ENCODE measurements around the gene MYL12A. TPM values are rescaled to one million over a fixed set of nuclear protein-coding genes. Genes with fewer than 3 reads are reported as not detected.
"Not testable (repeated sequence)": the region's sequence is repeated elsewhere in the genome, so short reads cannot be mapped to it uniquely, and the experiment has no call there.

The MYL12A gene
- total RNA-seq, 2 donors from 2014 or later: 1,108 to 5,712 TPM

DNA sequence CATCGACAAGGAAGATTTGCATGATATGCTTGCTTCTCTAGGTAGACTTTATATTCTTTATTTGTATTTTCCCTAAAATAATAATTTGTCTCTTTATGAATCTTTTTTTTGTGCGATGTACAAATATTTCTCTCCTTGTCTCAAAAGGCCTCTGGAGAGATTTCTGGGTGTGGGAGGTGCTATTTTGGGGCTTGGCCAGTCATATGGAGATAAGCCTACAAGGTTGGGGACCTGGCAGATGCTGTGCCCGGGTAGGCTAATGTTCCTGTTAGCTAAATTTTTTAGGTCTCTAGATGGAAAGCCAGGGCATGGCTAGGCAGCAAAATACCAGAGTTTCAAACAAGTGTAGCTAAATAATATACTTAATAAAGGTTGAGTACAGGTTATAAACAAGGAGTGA lies 25.4 kb downstream of the MYL12A start:
- Histone ChIP-seq H3K27ac (no peak overlapping the region), H3K9me3 (no peaks in the 10 kb centered on the region), H3K36me3 (peaks cover 51% of the 10 kb centered on the region), H3K4me1 (peaks cover 0 to 44% of the 10 kb centered on the region in 2 donors), H3K4me3 (no peak overlapping the region), H3K27me3 (no peaks in the 10 kb centered on the region)
- TF ChIP-seq, protein P1, sequence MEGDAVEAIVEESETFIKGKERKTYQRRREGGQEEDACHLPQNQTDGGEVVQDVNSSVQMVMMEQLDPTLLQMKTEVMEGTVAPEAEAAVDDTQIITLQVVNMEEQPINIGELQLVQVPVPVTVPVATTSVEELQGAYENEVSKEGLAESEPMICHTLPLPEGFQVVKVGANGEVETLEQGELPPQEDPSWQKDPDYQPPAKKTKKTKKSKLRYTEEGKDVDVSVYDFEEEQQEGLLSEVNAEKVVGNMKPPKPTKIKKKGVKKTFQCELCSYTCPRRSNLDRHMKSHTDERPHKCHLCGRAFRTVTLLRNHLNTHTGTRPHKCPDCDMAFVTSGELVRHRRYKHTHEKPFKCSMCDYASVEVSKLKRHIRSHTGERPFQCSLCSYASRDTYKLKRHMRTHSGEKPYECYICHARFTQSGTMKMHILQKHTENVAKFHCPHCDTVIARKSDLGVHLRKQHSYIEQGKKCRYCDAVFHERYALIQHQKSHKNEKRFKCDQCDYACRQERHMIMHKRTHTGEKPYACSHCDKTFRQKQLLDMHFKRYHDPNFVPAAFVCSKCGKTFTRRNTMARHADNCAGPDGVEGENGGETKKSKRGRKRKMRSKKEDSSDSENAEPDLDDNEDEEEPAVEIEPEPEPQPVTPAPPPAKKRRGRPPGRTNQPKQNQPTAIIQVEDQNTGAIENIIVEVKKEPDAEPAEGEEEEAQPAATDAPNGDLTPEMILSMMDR (IDR thresholded peaks at IDR 0.05): no peak
- DNase-seq (ENCODE audit: low spot score): no peak

DNA sequence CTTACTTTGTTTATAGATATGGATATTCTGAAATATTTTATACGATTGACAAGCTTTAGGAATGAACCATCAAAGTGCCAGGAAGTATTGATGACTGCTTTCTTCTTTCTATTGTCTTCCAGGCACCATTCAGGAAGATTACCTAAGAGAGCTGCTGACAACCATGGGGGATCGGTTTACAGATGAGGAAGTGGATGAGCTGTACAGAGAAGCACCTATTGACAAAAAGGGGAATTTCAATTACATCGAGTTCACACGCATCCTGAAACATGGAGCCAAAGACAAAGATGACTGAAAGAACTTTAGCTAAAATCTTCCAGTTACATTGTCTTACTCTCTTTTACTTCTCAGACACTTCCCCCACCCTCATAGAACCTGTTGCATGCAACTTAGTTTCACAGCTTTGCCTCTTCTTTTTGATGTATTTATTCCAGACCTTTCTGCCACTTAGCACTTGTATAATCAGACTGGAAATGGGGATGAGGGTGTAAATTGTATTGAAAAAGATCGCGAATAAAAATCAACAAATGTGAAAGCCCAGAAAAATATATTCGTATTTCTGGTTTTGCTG lies 30.1 kb downstream of the MYL12A start:
- peaks cover 0 to 16% of the 10 kb centered on the region in 2 donors for H3K4me1 ChIP-seq
- not testable (repeated sequence) for H3K4me3 ChIP-seq; H3K9me3 ChIP-seq; H3K27me3 ChIP-seq; DNase-seq (ENCODE audit: low spot score); H3K27ac ChIP-seq
- H3K36me3 ChIP-seq: peaks cover 56% of the 10 kb centered on the region

DNA sequence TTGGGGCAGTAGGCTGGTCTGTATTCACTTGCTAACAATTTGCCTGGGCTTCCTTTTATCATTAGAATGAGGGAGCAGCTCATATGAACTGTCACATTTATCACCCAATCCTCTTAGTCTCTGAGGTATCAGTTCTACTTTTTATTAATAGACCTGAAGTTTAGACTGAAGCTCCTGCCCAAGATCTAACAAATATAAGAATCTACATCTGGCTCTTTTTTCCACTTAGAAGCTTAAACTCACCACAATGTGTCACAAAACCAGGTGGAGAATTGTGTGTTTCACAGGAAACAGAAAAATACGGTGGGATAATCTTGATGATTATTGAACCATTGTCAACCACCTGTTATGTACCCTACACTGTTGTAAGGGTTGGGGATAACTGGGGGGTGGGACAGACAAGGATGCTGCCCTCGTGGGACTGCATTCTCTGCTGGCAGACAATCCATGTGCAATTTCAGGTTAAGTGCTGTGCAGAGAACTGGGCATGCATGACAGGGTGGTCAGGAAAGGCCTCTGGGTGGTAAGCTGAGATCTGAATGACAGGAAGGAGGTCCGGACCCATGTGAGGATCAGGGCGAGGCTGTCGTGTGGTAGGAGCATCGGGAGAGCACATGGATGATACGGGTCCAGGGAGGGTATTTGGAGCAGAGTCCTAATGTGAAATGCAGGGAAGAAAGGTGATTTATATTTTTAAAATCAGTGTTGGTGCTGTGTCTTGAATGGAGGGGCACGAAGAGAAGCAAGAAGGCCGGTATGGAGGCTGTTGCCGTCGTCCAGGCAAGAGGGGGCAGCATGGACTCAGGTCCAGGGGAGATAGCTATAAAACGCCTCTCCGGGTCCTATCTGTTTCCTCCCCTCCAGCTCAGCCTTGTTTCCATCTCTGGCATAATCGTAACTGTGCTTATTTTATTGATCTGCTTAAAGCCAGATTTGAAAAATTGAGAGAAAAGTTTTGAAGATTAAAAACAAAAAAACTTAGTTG lies 31.9 kb downstream of the MYL12A start:
- Histone ChIP-seq H3K27ac (no peak overlapping the region), H3K4me3 (no peak overlapping the region), H3K4me1 (peaks cover 0 to 24% of the 10 kb centered on the region in 2 donors), H3K27me3 (no peaks in the 10 kb centered on the region), H3K36me3 (peaks cover 38% of the 10 kb centered on the region), H3K9me3 (no peaks in the 10 kb centered on the region)
- TF ChIP-seq, protein P1 (IDR thresholded peaks at IDR 0.05): no peak
- no peak for DNase-seq (ENCODE audit: low spot score)

GRCh38 chr18:3281456-3282400 lies 34.1 kb downstream of the MYL12A start:
- Histone ChIP-seq H3K36me3 (peaks cover 17% of the 10 kb centered on the region), H3K27me3 (no peaks in the 10 kb centered on the region), H3K9me3 (no peaks in the 10 kb centered on the region), H3K4me3 (no peak overlapping the region), H3K4me1 (peaks cover 0 to 24% of the 10 kb centered on the region in 2 donors), H3K27ac (peak overlapping the region; percentile 59 to 69)
- TF ChIP-seq, protein P1 (IDR thresholded peaks at IDR 0.05): peak; percentile 50 to 77
- no peak for DNase-seq (ENCODE audit: low spot score)

GRCh38 chr18:3283253-3283863 lies 35.8 kb downstream of the MYL12A start:
- Histone ChIP-seq H3K4me3 (peak overlapping the region in 1 of 2 donors; percentile 40), H3K27me3 (no peaks in the 10 kb centered on the region), H3K9me3 (no peaks in the 10 kb centered on the region), H3K4me1 (peaks cover 0 to 24% of the 10 kb centered on the region in 2 donors), H3K36me3 (peaks cover 3% of the 10 kb centered on the region), H3K27ac (peak overlapping the region; percentile 59 to 69)
- TF ChIP-seq, protein P1 (IDR thresholded peaks at IDR 0.05): no peak
- DNase-seq (ENCODE audit: low spot score): no peak

Data from right atrium auricular region (tissue), 2 donors.